GM04503 (cell line): Measurements from ENCODE around the gene PCNA.
A peak's percentile ranks its signal among the peaks of the same experiment; 100 is the strongest.
"Not testable (repeated sequence)": the region's sequence is repeated elsewhere in the genome, so short reads cannot be mapped to it uniquely, and the experiment has no call there.

ENCODE experiments used
- DNase-seq: peaks from one replicate; pipeline ENCODE4 v3.0.0-alpha.2; 2012; ENCODE audit warnings: low read depth

PCNA gene

GRCh38 chr20:5096463-5096862, 23.3 kb downstream of the PCNA start:
- no peak for DNase-seq

- DNase-seq = no peak
Measured at GRCh38 chr20:5095931-5096330, 23.8 kb downstream of the PCNA start.

GRCh38 chr20:5095454-5095853, 24.3 kb downstream of the PCNA start:
- DNase-seq = no peak

- DNase-seq = no peak
Measured at GRCh38 chr20:5092765-5093339, 26.9 kb downstream of the PCNA start.

GRCh38 chr20:5091902-5092301, 27.9 kb downstream of the PCNA start:
- DNase-seq = no peak

- DNase-seq = no peak
Measured at GRCh38 chr20:5090191-5090590, 29.6 kb downstream of the PCNA start.

- no peak for DNase-seq
Measured at GRCh38 chr20:5088688-5089087, 31.1 kb downstream of the PCNA start.

- no peak for DNase-seq
Measured at GRCh38 chr20:5085380-5085779, 34.4 kb downstream of the PCNA start.

GRCh38 chr20:5080384-5080877, 39.3 kb downstream of the PCNA start:
- DNase-seq = peak; percentile 58

- DNase-seq = no peak
Measured at GRCh38 chr20:5078399-5078958, 41.3 kb downstream of the PCNA start.

- DNase-seq = no peak
Measured at GRCh38 chr20:5077761-5078387, 41.9 kb downstream of the PCNA start.

GRCh38 chr20:5076913-5077312, 42.8 kb downstream of the PCNA start:
- not testable (repeated sequence) for DNase-seq

- no peak for DNase-seq
Measured at GRCh38 chr20:5074232-5074674, 45.5 kb downstream of the PCNA start.

- no peak for DNase-seq
Measured at GRCh38 chr20:5073660-5074231, 46.0 kb downstream of the PCNA start.

- DNase-seq = peak; percentile 52
Measured at GRCh38 chr20:5072756-5073659, 46.8 kb downstream of the PCNA start.

GRCh38 chr20:5071942-5072341, 47.8 kb downstream of the PCNA start:
- not testable (repeated sequence) for DNase-seq

GRCh38 chr20:5070570-5070969, 49.2 kb downstream of the PCNA start:
- no peak for DNase-seq

GRCh38 chr20:5070081-5070480, 49.7 kb downstream of the PCNA start:
- no peak for DNase-seq

- no peak for DNase-seq
Measured at GRCh38 chr20:5069141-5069806, 50.5 kb downstream of the PCNA start.

- no peak for DNase-seq
Measured at GRCh38 chr20:5067877-5068645, 51.7 kb downstream of the PCNA start.

- peak; percentile 89 for DNase-seq
Measured at GRCh38 chr20:5065879-5066383, 53.8 kb downstream of the PCNA start.
